Measurements from ENCODE around the gene CD300C.
A peak's percentile ranks its signal among the peaks of the same experiment; 100 is the strongest.

CD300C gene

DNA sequence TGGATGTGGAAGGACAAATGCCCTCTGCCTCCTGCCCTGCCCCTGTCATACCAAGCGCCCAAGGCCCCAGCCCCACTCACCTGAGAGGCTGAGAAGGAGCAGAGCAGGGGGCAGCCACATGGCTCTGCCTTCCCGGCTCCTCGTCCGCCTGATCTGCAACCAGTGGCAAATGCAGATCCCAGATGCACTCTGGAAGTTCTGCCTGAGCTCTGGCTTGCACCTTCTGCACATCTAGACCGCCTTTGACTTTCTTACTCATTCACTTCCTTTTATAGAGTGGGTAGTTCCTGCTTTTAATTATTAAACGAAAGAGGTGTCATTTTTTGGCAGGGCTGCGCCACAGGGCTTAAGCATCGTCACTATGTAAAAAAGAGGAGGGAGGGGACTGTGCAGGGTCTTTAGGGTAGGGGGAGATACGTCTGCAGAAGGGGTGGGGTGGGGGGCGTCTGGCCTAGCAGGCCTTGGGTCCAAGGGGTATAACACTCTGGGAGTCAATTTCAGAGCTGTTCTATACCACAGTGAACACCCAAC is 14.6 kb downstream of the CD300C start, which contains the start of gene CD300LB:
TSS of gene CD300LB (minus strand) at position 245 of the 531 bp plus-strand sequence. CDS start at position 120, 125 bp downstream.
- no peak for DNase-seq (ENCODE audit: low spot score)
- Mint-ChIP-seq H3K4me1 (ENCODE audit: low read depth) (peaks cover 8% of the 10 kb centered on the region), H3K27me3 (ENCODE audit: low read depth) (peaks cover 34% of the 10 kb centered on the region), H3K36me3 (ENCODE audit: low read depth) (no peaks in the 10 kb centered on the region), H3K27ac (no peak within 1 kb of the TSS), H3K4me3 (no peak within 1 kb of the TSS), H3K9me3 (no peaks in the 10 kb centered on the region)

DNA sequence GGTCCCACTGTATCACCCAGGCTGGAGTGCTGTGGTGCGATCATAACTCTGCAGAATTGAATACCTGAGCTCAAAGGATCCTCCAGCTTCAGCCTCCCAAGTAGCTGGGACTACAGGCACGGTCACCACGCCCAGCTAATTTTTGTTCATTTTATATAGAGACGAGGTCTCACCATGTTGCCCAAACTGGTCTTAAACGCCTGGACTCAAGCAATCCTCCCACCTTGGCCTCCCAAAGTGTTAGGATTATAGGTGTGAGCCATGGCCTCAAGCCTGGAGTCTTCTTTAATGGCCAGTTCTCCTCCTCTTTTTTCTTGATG is 15.1 kb downstream of the CD300C start:
- H3K27ac Mint-ChIP-seq, result no peak overlapping the region
- H3K36me3 Mint-ChIP-seq (ENCODE audit: low read depth), result no peaks in the 10 kb centered on the region
- no peak overlapping the region for H3K4me3 Mint-ChIP-seq
- DNase-seq (ENCODE audit: low spot score), result no peak
- H3K27me3 Mint-ChIP-seq (ENCODE audit: low read depth), result peaks cover 32% of the 10 kb centered on the region
- H3K4me1 Mint-ChIP-seq (ENCODE audit: low read depth), result peaks cover 8% of the 10 kb centered on the region
- no peaks in the 10 kb centered on the region for H3K9me3 Mint-ChIP-seq

DNA sequence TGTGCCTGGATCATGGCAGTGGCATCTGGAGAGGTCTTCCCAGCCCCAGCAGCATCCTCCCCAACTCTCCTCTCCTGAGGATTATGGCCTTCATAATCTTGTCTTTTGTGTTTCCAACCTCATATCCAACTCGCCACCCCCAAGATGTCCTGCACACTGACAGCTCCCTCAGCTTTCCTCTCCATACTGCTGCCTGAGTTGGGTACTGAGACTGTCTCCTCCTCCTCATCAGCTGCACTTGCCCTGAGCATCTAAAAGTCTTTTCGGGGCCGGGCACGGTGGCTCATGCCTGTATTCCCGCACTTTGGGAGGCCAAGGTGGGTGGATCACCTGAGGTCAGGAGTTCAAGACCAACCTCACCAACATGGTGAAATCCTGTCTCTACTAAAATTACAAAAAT is 16.7 kb downstream of the CD300C start:
- H3K9me3 Mint-ChIP-seq, result no peaks in the 10 kb centered on the region
- no peak overlapping the region for H3K27ac Mint-ChIP-seq
- peaks cover 8% of the 10 kb centered on the region for H3K4me1 Mint-ChIP-seq (ENCODE audit: low read depth)
- no peaks in the 10 kb centered on the region for H3K36me3 Mint-ChIP-seq (ENCODE audit: low read depth)
- H3K4me3 Mint-ChIP-seq, result no peak overlapping the region
- H3K27me3 Mint-ChIP-seq (ENCODE audit: low read depth), result peaks cover 20% of the 10 kb centered on the region
- DNase-seq (ENCODE audit: low spot score), result no peak

DNA sequence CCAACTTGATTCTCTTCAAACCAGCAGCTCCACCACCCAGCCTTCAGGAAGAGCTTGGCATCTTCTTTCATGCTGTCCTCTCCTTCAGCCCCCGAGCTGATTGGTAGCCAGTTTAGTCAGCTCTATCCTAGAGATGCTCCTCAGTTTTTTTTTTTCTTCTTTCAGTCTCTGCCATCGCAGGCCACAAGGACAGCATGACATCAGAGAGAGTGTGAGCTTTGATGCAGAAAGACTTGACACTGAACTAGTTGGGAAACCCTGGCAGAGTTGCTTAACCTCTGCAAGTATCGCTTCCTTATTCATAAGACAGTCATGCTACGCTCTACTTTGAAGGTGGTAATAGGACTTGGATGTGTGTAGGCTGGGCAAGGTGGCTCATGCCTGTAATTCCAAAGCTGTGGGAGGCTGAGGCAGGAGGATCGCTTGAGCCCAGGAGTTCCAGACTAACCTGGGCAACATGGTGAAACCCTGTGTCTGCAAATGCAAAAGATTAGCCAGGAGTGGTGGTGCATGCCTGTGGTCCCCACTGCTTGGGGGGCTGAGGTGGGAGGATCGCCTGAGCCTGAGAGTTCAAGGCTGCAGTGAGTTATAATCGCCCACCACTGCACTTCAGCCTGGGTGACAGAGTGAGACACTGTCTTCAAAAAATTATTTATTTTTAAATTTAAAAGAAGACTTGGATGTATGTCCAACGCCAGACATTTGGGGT is 17.3 kb downstream of the CD300C start:
- Mint-ChIP-seq H3K4me1 (ENCODE audit: low read depth) (peaks cover 8% of the 10 kb centered on the region), H3K4me3 (no peak overlapping the region), H3K27ac (no peak overlapping the region), H3K9me3 (no peaks in the 10 kb centered on the region), H3K27me3 (ENCODE audit: low read depth) (peaks cover 17% of the 10 kb centered on the region), H3K36me3 (ENCODE audit: low read depth) (no peaks in the 10 kb centered on the region)
- no peak for DNase-seq (ENCODE audit: low spot score)

DNA sequence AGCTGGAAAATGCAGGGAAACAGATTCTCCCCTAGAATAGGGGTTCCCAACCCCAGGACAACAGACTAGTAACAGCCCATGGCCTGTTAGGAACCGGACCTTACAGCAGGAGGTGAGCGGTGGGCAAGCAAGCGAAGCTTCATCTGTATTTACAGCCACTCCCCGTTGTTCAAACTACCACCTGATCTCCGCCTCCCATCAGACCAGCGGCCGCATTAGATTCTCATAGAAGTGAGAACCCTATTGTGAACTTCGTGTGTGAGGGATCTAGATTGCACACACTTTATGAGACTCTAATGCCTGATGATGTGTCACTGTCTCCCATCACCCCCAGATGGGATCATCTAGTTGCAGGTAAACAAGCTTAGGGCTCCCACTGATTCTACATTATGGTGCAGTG is 18.2 kb downstream of the CD300C start:
- Mint-ChIP-seq H3K27ac (no peak overlapping the region), H3K27me3 (ENCODE audit: low read depth) (peaks cover 9% of the 10 kb centered on the region), H3K9me3 (peaks cover 5% of the 10 kb centered on the region), H3K4me1 (ENCODE audit: low read depth) (peaks cover 4% of the 10 kb centered on the region), H3K36me3 (ENCODE audit: low read depth) (no peaks in the 10 kb centered on the region), H3K4me3 (no peak overlapping the region)
- no peak for DNase-seq (ENCODE audit: low spot score)

DNA sequence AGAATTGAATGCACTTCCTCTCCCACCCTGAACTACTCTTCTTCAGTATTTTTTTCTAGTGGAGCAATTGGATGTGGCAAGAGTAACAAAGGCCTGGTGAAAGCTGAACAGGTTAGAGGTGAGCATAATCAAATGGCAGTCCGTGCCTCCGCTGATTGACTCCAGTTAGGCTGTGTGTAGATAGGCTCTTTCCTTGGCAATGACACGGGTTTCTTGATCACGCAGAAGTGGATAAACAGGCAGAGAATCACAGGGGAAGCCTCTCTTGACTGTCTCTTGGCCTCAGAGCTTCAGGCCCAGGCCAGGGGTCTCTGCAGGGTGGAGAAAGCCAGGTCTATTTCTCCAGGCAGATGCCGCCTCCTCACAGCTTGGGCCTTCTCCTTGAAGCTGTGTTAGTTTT is 18.8 kb downstream of the CD300C start:
- H3K27me3 Mint-ChIP-seq (ENCODE audit: low read depth), result peaks cover 5% of the 10 kb centered on the region
- no peaks in the 10 kb centered on the region for H3K36me3 Mint-ChIP-seq (ENCODE audit: low read depth)
- no peak overlapping the region for H3K4me3 Mint-ChIP-seq
- no peak for DNase-seq (ENCODE audit: low spot score)
- no peak overlapping the region for H3K27ac Mint-ChIP-seq
- peaks cover 5% of the 10 kb centered on the region for H3K9me3 Mint-ChIP-seq
- no peaks in the 10 kb centered on the region for H3K4me1 Mint-ChIP-seq (ENCODE audit: low read depth)

DNA sequence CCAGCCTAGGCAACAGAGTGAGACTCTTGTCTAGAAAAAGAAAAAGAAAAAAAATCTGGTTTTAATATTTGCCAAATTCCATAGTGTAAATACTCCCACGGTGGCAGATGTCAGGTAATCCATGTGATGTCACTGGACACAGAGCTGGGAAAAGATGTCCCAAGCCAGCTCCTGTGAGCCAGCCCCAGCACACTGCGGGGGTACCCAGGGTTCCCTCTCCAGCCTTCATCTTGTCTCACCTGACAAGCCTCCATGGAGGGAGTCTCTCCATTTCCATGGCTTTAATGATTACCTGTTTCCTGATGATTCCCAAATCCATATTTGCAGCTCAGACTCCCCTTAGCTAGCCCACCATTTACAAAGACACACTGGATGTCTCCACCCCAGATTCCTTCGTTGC is 19.2 kb downstream of the CD300C start:
- peaks cover 5% of the 10 kb centered on the region for H3K9me3 Mint-ChIP-seq
- peaks cover 3% of the 10 kb centered on the region for H3K27me3 Mint-ChIP-seq (ENCODE audit: low read depth)
- H3K36me3 Mint-ChIP-seq (ENCODE audit: low read depth), result no peaks in the 10 kb centered on the region
- DNase-seq (ENCODE audit: low spot score), result no peak
- H3K27ac Mint-ChIP-seq, result no peak overlapping the region
- H3K4me3 Mint-ChIP-seq, result no peak overlapping the region
- H3K4me1 Mint-ChIP-seq (ENCODE audit: low read depth), result peaks cover 2% of the 10 kb centered on the region

DNA sequence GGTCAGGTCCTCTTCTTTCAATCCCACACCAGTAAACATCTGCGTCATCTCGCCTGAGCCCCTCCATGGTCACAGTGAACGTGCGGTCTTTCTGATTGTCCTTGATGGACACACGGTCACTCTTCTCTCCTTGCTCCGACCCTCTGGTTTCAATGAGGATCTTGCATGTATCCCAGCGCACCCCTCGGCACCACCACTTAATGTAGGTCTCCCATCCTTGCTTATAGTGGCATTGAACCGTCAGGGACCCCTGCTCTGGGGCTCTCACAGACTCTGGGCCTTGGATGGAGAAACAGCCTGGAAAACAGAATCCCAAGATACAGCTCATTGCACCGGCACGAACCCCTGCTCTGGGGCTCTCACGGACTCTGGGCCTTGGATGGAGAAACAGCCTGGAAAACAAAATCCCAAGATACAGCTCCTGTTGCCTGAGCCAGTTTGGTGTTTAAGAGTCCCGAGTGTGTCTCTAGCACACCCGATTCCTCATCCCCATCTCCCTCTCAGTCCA is 20.1 kb downstream of the CD300C start:
- H3K4me1 Mint-ChIP-seq (ENCODE audit: low read depth), result peaks cover 8% of the 10 kb centered on the region
- H3K4me3 Mint-ChIP-seq, result no peak overlapping the region
- no peak overlapping the region for H3K27ac Mint-ChIP-seq
- no peak for DNase-seq (ENCODE audit: low spot score)
- H3K27me3 Mint-ChIP-seq (ENCODE audit: low read depth), result peaks cover 3% of the 10 kb centered on the region
- peaks cover 5% of the 10 kb centered on the region for H3K9me3 Mint-ChIP-seq
- no peaks in the 10 kb centered on the region for H3K36me3 Mint-ChIP-seq (ENCODE audit: low read depth)

DNA sequence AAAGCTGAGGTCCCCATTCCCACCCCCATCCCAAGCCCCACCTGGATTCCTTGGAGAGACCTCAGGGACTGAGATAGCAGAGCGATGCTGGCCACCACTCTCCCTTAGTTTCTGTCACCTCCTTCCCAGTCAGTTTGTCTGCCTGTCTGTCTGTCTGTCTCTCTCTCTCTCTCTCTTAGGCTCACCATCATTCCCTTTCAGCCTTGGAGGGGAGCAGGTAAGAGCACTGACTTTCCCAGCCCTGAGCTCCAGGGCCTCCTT is 20.5 kb downstream of the CD300C start:
- no peaks in the 10 kb centered on the region for H3K36me3 Mint-ChIP-seq (ENCODE audit: low read depth)
- peaks cover 9% of the 10 kb centered on the region for H3K4me1 Mint-ChIP-seq (ENCODE audit: low read depth)
- no peak for DNase-seq (ENCODE audit: low spot score)
- no peak overlapping the region for H3K4me3 Mint-ChIP-seq
- peaks cover 3% of the 10 kb centered on the region for H3K27me3 Mint-ChIP-seq (ENCODE audit: low read depth)
- H3K27ac Mint-ChIP-seq, result no peak overlapping the region
- H3K9me3 Mint-ChIP-seq, result peaks cover 5% of the 10 kb centered on the region

DNA sequence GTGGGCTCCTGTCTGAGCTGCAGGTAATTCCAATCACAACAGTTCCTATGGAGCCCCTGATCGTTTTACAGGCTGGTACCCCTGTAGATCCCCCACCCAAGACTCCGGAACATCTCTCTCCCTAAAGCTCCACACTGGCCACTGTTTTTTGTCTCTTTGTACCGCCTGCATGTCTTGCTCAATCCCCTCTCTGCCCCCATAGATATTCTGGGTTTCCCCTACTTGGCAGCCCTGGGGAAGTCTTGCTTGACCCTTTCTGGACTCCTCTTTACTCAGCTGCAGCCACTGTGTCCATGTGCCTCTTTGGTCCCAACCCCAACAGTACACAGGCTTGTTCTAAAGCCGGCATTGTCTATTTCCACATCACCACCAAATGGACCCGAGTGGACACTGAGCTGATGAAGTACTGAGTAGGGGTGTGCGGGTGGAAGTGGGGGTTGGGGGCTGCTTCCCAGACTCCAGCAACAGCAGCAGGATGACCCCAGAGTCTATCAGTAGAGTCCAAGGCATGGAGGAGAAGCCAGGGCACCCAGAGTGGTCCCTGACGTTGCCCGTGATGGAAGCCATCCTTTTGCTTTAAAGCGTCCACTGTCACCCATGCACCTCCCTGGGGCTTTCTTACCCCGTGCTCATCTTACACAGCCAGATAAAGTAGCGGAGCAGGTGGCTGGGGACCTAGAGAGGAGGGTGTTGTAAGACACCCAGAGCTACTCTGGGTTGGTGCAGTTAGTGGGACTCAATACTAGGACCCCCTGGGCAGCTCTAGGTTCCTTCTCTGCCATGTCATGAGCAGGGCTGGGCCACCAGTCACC is 21.1 kb downstream of the CD300C start:
- Mint-ChIP-seq H3K27me3 (ENCODE audit: low read depth) (peaks cover 3% of the 10 kb centered on the region), H3K27ac (no peak overlapping the region), H3K9me3 (peaks cover 5% of the 10 kb centered on the region), H3K4me3 (no peak overlapping the region), H3K36me3 (ENCODE audit: low read depth) (no peaks in the 10 kb centered on the region), H3K4me1 (ENCODE audit: low read depth) (peaks cover 10% of the 10 kb centered on the region)
- no peak for DNase-seq (ENCODE audit: low spot score)

DNA sequence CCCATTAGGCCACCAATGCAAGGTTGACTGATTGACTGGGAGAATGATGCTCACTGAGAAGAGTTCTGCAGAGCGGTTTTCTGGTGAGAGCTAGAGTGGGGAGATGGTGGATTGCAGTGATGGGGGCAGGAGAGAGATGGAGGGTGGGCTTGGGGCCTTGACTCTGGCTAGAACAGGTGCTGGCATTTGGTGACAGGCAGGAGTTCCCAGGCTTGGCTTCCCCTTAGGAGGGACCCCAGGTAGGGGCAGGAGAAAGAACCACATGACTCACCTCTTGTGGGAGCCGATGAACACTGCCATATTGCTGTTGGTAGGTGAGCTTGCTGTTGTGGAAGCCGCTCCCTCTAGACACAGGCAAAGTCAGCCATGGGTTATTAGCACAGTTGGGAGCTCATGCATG is 22.6 kb downstream of the CD300C start:
- peaks cover 10% of the 10 kb centered on the region for H3K9me3 Mint-ChIP-seq
- H3K4me1 Mint-ChIP-seq (ENCODE audit: low read depth), result peaks cover 10% of the 10 kb centered on the region
- no peak for DNase-seq (ENCODE audit: low spot score)
- no peaks in the 10 kb centered on the region for H3K36me3 Mint-ChIP-seq (ENCODE audit: low read depth)
- no peak overlapping the region for H3K27ac Mint-ChIP-seq
- H3K27me3 Mint-ChIP-seq (ENCODE audit: low read depth), result peaks cover 1% of the 10 kb centered on the region
- no peak overlapping the region for H3K4me3 Mint-ChIP-seq

DNA sequence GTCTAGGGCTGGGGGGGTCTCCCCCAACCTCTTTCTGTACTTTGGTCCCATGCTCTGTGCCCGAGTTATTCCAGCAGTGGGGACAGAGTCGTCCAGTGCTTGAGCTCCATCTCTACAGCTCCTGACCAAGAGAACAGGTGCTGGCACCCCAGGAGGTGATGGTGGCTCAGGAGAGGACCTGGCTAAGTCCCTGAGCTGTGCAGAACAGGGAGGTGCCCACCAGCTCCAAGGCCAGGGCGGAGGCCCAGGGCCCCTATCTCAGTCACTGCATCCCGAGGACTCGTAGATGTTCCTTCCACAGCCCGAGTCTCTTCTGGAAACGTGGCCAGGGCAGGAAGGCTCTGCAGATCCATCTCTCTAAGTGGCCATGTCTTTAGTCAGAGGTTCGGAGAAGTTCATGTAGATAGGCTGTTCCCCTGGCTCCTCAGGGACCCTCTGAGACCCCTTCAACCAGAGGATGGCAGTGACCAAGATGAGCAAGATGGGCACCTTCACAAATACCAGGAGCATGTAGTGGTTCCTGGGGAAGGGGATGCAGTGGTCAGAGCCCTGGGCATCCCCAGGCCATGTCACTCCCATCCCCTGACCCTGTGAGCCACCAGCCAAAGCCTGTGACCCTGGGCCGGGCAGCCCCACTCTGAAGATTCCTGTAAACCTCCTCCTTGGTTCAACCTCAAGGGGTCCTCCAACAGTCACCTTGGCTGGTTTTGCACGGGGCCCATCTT is 23.4 kb downstream of the CD300C start:
- peaks cover 17% of the 10 kb centered on the region for H3K9me3 Mint-ChIP-seq
- H3K4me3 Mint-ChIP-seq, result no peak overlapping the region
- no peak overlapping the region for H3K27ac Mint-ChIP-seq
- no peak for DNase-seq (ENCODE audit: low spot score)
- H3K36me3 Mint-ChIP-seq (ENCODE audit: low read depth), result no peaks in the 10 kb centered on the region
- H3K4me1 Mint-ChIP-seq (ENCODE audit: low read depth), result peaks cover 10% of the 10 kb centered on the region
- H3K27me3 Mint-ChIP-seq (ENCODE audit: low read depth), result peaks cover 1% of the 10 kb centered on the region

DNA sequence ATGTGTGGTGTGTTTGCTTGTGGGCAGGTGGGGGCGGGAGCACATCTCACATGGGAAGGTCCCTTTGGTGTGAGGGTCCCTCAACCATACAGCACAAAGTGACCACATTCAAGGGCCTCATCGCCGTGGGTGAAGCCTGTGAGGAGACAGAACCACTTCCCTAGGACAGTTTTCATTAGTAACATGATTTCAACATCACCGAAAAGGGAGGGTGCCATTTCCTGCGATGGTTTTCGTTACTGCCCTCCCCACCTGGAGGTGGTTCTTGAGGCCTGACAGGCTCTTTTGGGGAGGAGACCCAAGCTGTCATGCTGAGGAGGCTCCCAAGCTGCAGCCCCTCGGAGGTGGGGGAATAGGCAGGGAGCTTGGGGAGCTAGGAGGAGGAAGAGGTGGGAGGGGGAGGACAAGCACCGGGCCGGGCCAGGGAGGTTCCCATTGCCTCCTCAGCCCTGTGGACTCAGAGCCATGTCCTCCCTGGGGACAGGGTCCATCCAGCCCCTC is 24.2 kb downstream of the CD300C start:
- Mint-ChIP-seq H3K4me1 (ENCODE audit: low read depth) (peaks cover 10% of the 10 kb centered on the region), H3K27ac (no peak overlapping the region), H3K27me3 (ENCODE audit: low read depth) (no peaks in the 10 kb centered on the region), H3K36me3 (ENCODE audit: low read depth) (no peaks in the 10 kb centered on the region), H3K9me3 (peaks cover 17% of the 10 kb centered on the region), H3K4me3 (no peak overlapping the region)
- DNase-seq (ENCODE audit: low spot score), result peak; percentile 23

Data from T-helper 2 cell treated with Interferon-gamma antibody and Interleukin-4, amounts not matched to agents 5 μg/mL and 100 μg/mL, for 36 hours (primary cell).